IMR-90 (cell line): ENCODE data around the gene MEIOB. TPM values are rescaled to one million over a fixed set of nuclear protein-coding genes. Genes with fewer than 3 reads are reported as not detected.

Source experiments
- ATAC-seq: fragments of 200-7000 bp; cut with Tn5 transposase; 2 replicates; pipeline ENCODE4 v1.9.1; 2020; ENCODE audit warnings: low read depth, mild to moderate bottlenecking, moderate library complexity
- BruUV-seq: library from RNA; stranded (reverse); fragments of 400-500 nt; replicated peaks from 2 replicates; lab custom pipeline; 2021; lab: Mats Ljungman, UMichigan
- CTCF ChIA-PET: fragments of 300-600 bp; formaldehyde crosslinking; extraction: SDS; loops from one replicate; lab custom pipeline; 2021; ENCODE audit warnings: antibody characterized with exemption; lab: Yijun Ruan, JAX
- POLR2A ChIA-PET: fragments of 300-600 bp; sonication (Branson Sonifier 250); formaldehyde crosslinking; loops from one replicate; lab custom pipeline; 2022; ENCODE audit warnings: antibody characterized with exemption; ENCODE audit not compliant: unreplicated experiment; lab: Charles Lee
- DNase-seq: peaks from one replicate; pipeline ENCODE4 v3.0.0; 2013
- H2AFZ ChIP-seq: replicated peaks from 2 replicates; pipeline ENCODE3; 2013; ENCODE audit warnings: low read length, mild to moderate bottlenecking; ENCODE audit not compliant: poor library complexity
- H2AK5ac ChIP-seq: 2 replicates; pipeline ENCODE4 v1.6.1; 2013; ENCODE audit warnings: low read depth, low read length, inconsistent platforms
- H2AK9ac ChIP-seq: replicated peaks from 2 replicates; pipeline ENCODE3; 2013; ENCODE audit warnings: mild to moderate bottlenecking, low read depth, low read length, moderate library complexity; ENCODE audit not compliant: poor library complexity
- H2BK120ac ChIP-seq: 2 replicates; pipeline ENCODE4 v1.6.1; 2013; ENCODE audit warnings: low read depth, low read length, inconsistent platforms
- H2BK15ac ChIP-seq: 3 replicates; pipeline ENCODE4 v1.6.1; 2013; ENCODE audit warnings: low read depth, low read length, inconsistent platforms
- H2BK20ac ChIP-seq: 2 replicates; pipeline ENCODE4 v1.6.1; 2013; ENCODE audit warnings: low read depth, mild to moderate bottlenecking, inconsistent platforms, low read length, moderate library complexity
- H2BK5ac ChIP-seq: 2 replicates; pipeline ENCODE4 v1.6.1; 2013; ENCODE audit warnings: mild to moderate bottlenecking, low read depth, low read length, inconsistent platforms; ENCODE audit not compliant: poor library complexity, severe bottlenecking
- H3K14ac ChIP-seq: replicated peaks from 2 replicates; pipeline ENCODE4 v1.6.1; 2013; ENCODE audit warnings: low read depth, low read length, inconsistent platforms
- H3K18ac ChIP-seq: 2 replicates; pipeline ENCODE4 v1.6.1; 2013; ENCODE audit warnings: low read depth, low read length, control low read depth
- H3K23ac ChIP-seq: 2 replicates; pipeline ENCODE4 v1.6.1; 2013; ENCODE audit warnings: low read depth, low read length, inconsistent platforms
- H3K27ac ChIP-seq: 2 replicates; pipeline ENCODE4 v1.5.1; 2013; ENCODE audit warnings: mild to moderate bottlenecking, control low read depth, low read length; ENCODE audit not compliant: insufficient read depth
- H3K27me3 ChIP-seq: 2 replicates; pipeline ENCODE4 v1.6.1; 2013; ENCODE audit warnings: low read length; ENCODE audit not compliant: control insufficient read depth, insufficient read depth
- H3K36me3 ChIP-seq: 2 replicates; pipeline ENCODE4 v1.6.1; 2013; ENCODE audit warnings: low read length, mixed read lengths; ENCODE audit not compliant: control insufficient read depth, insufficient read depth
- H3K4ac ChIP-seq: 2 replicates; pipeline ENCODE4 v1.6.1; 2013; ENCODE audit warnings: low read depth, low read length, inconsistent platforms
- H3K4me1 ChIP-seq: 2 replicates; pipeline ENCODE4 v1.6.1; 2013; ENCODE audit warnings: low read length, mixed read lengths; ENCODE audit not compliant: control insufficient read depth, insufficient read depth
- H3K4me2 ChIP-seq: 2 replicates; pipeline ENCODE4 v1.6.1; 2013; ENCODE audit warnings: low read depth, mild to moderate bottlenecking, control low read depth, low read length, moderate library complexity
- H3K4me3 ChIP-seq: 2 replicates; pipeline ENCODE4 v1.5.1; 2013; ENCODE audit warnings: low read depth, mild to moderate bottlenecking, control low read depth, low read length, moderate library complexity; ENCODE audit not compliant: insufficient read depth
- H3K56ac ChIP-seq: 2 replicates; pipeline ENCODE4 v1.6.1; 2013; ENCODE audit warnings: low read length, inconsistent platforms; ENCODE audit not compliant: insufficient read depth; ENCODE audit errors: extremely low read depth
- H3K79me1 ChIP-seq, 2 experiments: 2 replicates each; pipeline ENCODE4 v1.6.1; 2013; ENCODE audit warnings: low read length in 2 of 2, inconsistent platforms in 1 of 2, low read depth in 1 of 2
- H3K9ac ChIP-seq: 2 replicates; pipeline ENCODE4 v1.6.1; 2013; ENCODE audit warnings: low read depth, low read length, control low read depth
- H3K9me1 ChIP-seq: 2 replicates; pipeline ENCODE4 v1.6.1; 2013; ENCODE audit warnings: low read length, inconsistent platforms; ENCODE audit not compliant: insufficient read depth
- H3K9me3 ChIP-seq: 2 replicates; pipeline ENCODE4 v1.6.1; 2013; ENCODE audit warnings: low read length; ENCODE audit not compliant: control insufficient read depth, insufficient read depth
- H4K20me1 ChIP-seq: 2 replicates; pipeline ENCODE4 v1.6.1; 2013; ENCODE audit warnings: low read length, inconsistent platforms; ENCODE audit not compliant: insufficient read depth
- H4K5ac ChIP-seq: 2 replicates; pipeline ENCODE4 v1.6.1; 2013; ENCODE audit warnings: mild to moderate bottlenecking, low read depth, low read length, control low read depth
- H4K8ac ChIP-seq, 2 experiments: 2 replicates each; pipeline ENCODE4 v1.6.1; 2013; ENCODE audit warnings: low read depth in 2 of 2, low read length in 2 of 2, control low read depth in 1 of 2, inconsistent platforms in 1 of 2
- H4K91ac ChIP-seq: 2 replicates; pipeline ENCODE4 v1.6.1; 2013; ENCODE audit warnings: low read depth, low read length, inconsistent platforms; ENCODE audit not compliant: insufficient read depth
- BHLHE40 ChIP-seq: fragments of 150-350 bp; IDR thresholded peaks from 2 replicates; pipeline ENCODE4 v1.6.1; 2016; ENCODE audit warnings: mild to moderate bottlenecking, low read depth, low read length
- CEBPB ChIP-seq: IDR thresholded peaks from 2 replicates; pipeline ENCODE4 v1.6.1; 2012; ENCODE audit warnings: low read depth, low read length, improper control_type of control experiment
- CHD1 ChIP-seq: IDR thresholded peaks from 2 replicates; pipeline ENCODE4 v1.6.1; 2012; ENCODE audit warnings: low read depth, low read length, improper control_type of control experiment
- ELK1 ChIP-seq: fragments of 150-350 bp; IDR thresholded peaks from 2 replicates; pipeline ENCODE4 v1.6.1; 2016; ENCODE audit warnings: low read depth, mild to moderate bottlenecking, low read length, moderate library complexity, borderline replicate concordance
- FOS ChIP-seq: fragments of 150-350 bp; IDR thresholded peaks from 2 replicates; pipeline ENCODE4 v1.6.1; 2016; ENCODE audit warnings: low read depth, low read length
- MAFK ChIP-seq: IDR thresholded peaks from 2 replicates; pipeline ENCODE4 v1.6.1; 2012; ENCODE audit warnings: low read depth, low read length, improper control_type of control experiment
- MXI1 ChIP-seq: IDR thresholded peaks from 2 replicates; pipeline ENCODE4 v1.6.1; 2012; ENCODE audit warnings: low read depth, mild to moderate bottlenecking, low read length, moderate library complexity, borderline replicate concordance
- NFE2L2 ChIP-seq: fragments of 150-350 bp; IDR thresholded peaks from 2 replicates; pipeline ENCODE4 v1.6.1; 2016; ENCODE audit warnings: low read depth, mild to moderate bottlenecking, low read length
- POLR2A ChIP-seq: IDR thresholded peaks from 2 replicates; pipeline ENCODE4 v1.6.1; 2012; ENCODE audit warnings: mild to moderate bottlenecking, low read depth, low read length
- RAD21 ChIP-seq: IDR thresholded peaks from 2 replicates; pipeline ENCODE4 v1.6.1; 2012; ENCODE audit warnings: low read length, improper control_type of control experiment
- RCOR1 ChIP-seq: IDR thresholded peaks from 2 replicates; pipeline ENCODE4 v1.6.1; 2012; ENCODE audit warnings: mild to moderate bottlenecking, low read length, improper control_type of control experiment; ENCODE audit not compliant: insufficient replicate concordance
- RFX5 ChIP-seq: IDR thresholded peaks from 2 replicates; pipeline ENCODE4 v1.8.0; 2012; ENCODE audit warnings: low read depth, mild to moderate bottlenecking, low read length, moderate library complexity
- SMC3 ChIP-seq: fragments of 150-350 bp; IDR thresholded peaks from 2 replicates; pipeline ENCODE4 v1.6.1; 2016; ENCODE audit warnings: low read depth, mild to moderate bottlenecking, antibody characterized with exemption, low read length, moderate library complexity
- USF2 ChIP-seq: fragments of 150-350 bp; IDR thresholded peaks from 2 replicates; pipeline ENCODE4 v1.6.1; 2017; ENCODE audit warnings: mild to moderate bottlenecking, antibody characterized with exemption, low read length, low read depth
- WGBS, 2 experiments: methylation state at CpG; one replicate each; pipeline versions ENCODE4 v1.1.5 to v1.1.7; 2013; ENCODE audit warnings: missing lambda C conversion rate in 2 of 2; ENCODE audit not compliant: insufficient read length in 1 of 2; ENCODE audit errors: extremely low coverage in 2 of 2; 5-methylcytosine and 5-hydroxymethylcytosine counted together
- dilution Hi-C: fragments of 300-500 bp; cut with HindIII; formaldehyde crosslinking; loops from one replicate; pipeline ENCODE4 v1.14.3; 2018; ENCODE audit warnings: low sequenced_read_pairs; ENCODE audit not compliant: unreplicated experiment
- in situ Hi-C: fragments of 300-500 bp; cut with MboI; formaldehyde crosslinking; loops from 3 replicates; pipeline ENCODE4 v1.14.3; 2019; ENCODE audit warnings: low sequenced_read_pairs, inconsistent platforms, mixed read lengths
- intact Hi-C: fragments of 100-400 bp; cut with micrococcal nuclease; formaldehyde crosslinking; loops from 2 replicates; pipeline ENCODE4 v1.10.0; 2022
- polyA plus RNA-seq, 3 experiments: library from polyadenylated mRNA; depleted of rRNA; stranded (reverse); fragments of >200 nt; gene quantifications; 2 replicates each; pipeline ENCODE4 v1.2.3, GENCODE V29; 2012; ENCODE audit warnings: low replicate concordance in 1 of 3
- total RNA-seq: library from RNA; depleted of rRNA; stranded (reverse); fragments of >200 nt; gene quantifications from 2 replicates; pipeline ENCODE4 v1.2.3, GENCODE V29; 2012
- TF ChIP-seq, protein P1 (sequence below): conservative IDR thresholded peaks from 2 replicates; pipeline ENCODE4 v1.5.1; 2012; ENCODE audit warnings: mild to moderate bottlenecking, low read depth, low read length, improper control_type of control experiment

The MEIOB gene
- total and polyA plus RNA-seq, 2 of the 4 experiments (the other 2 are of a cell fraction), result 0.14 TPM; not detected in 1

- no peak overlapping the region for H2AK9ac ChIP-seq
- no peak overlapping the region for H3K9ac ChIP-seq
- H3K4me2 ChIP-seq, result no peak overlapping the region
- no peak for ATAC-seq
- no peak overlapping the region for H2AFZ ChIP-seq
- H3K27ac ChIP-seq, result no peak overlapping the region
- no peak overlapping the region for H4K5ac ChIP-seq
- WGBS, 2 experiments, result 72% methylated on average over 5 of the region's 19 CpGs; no CpG with 5 or more reads in 1 of the 2 experiments
- no peak overlapping the region for H2AK5ac ChIP-seq
- H3K56ac ChIP-seq, result no peak overlapping the region
- peaks cover 10 to 40% of the 10 kb centered on the region in 2 experiments for H3K79me1 ChIP-seq
- no peaks in the 10 kb centered on the region for H3K9me3 ChIP-seq
- intact Hi-C loops, result no loop called here
- no peak overlapping the region for H2BK5ac ChIP-seq
- H3K4me3 ChIP-seq, result no peak overlapping the region
- H3K36me3 ChIP-seq, result peaks cover 8% of the 10 kb centered on the region
- no peak overlapping the region for H4K91ac ChIP-seq
- no peak for DNase-seq
- H3K4me1 ChIP-seq, result peaks cover 2% of the 10 kb centered on the region; the same call in 1 of the 2 replicates
- H2BK15ac ChIP-seq, result no peak overlapping the region
- no peak overlapping the region for H3K18ac ChIP-seq
- H2BK120ac ChIP-seq, result no peak overlapping the region
- peaks cover 15% of the 10 kb centered on the region; the same call in 1 of the 2 replicates for H4K20me1 ChIP-seq
- in situ Hi-C loops, result no loop called here
- no TSS peak for BruUV-seq
- H3K9me1 ChIP-seq, result peaks cover 11% of the 10 kb centered on the region
- ChIA-PET POLR2A (no interaction called here), CTCF (no interaction called here)
- no peaks in the 10 kb centered on the region for H3K27me3 ChIP-seq
- H3K23ac ChIP-seq, result no peak overlapping the region
- no peak overlapping the region for H3K14ac ChIP-seq
- no peak overlapping the region for H3K4ac ChIP-seq
- H2BK20ac ChIP-seq, result no peak overlapping the region
- no peak overlapping the region for H4K8ac ChIP-seq
- dilution Hi-C loops, result no loop called here
- no peak for TF ChIP-seq USF2
- no peak for TF ChIP-seq RAD21
- no peak for TF ChIP-seq FOS
- no peak for TF ChIP-seq CHD1
- TF ChIP-seq, protein P1, sequence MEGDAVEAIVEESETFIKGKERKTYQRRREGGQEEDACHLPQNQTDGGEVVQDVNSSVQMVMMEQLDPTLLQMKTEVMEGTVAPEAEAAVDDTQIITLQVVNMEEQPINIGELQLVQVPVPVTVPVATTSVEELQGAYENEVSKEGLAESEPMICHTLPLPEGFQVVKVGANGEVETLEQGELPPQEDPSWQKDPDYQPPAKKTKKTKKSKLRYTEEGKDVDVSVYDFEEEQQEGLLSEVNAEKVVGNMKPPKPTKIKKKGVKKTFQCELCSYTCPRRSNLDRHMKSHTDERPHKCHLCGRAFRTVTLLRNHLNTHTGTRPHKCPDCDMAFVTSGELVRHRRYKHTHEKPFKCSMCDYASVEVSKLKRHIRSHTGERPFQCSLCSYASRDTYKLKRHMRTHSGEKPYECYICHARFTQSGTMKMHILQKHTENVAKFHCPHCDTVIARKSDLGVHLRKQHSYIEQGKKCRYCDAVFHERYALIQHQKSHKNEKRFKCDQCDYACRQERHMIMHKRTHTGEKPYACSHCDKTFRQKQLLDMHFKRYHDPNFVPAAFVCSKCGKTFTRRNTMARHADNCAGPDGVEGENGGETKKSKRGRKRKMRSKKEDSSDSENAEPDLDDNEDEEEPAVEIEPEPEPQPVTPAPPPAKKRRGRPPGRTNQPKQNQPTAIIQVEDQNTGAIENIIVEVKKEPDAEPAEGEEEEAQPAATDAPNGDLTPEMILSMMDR, result no peak
- no peak for TF ChIP-seq BHLHE40
- no peak for TF ChIP-seq NFE2L2
- no peak for TF ChIP-seq RCOR1
- TF ChIP-seq MAFK, result no peak
- TF ChIP-seq SMC3, result no peak
- TF ChIP-seq CEBPB, result no peak
- no peak for TF ChIP-seq MXI1
- no peak for TF ChIP-seq POLR2A
- no peak for TF ChIP-seq RFX5
- TF ChIP-seq ELK1, result no peak
These were observed 40.5 kb downstream of the MEIOB start for GRCh38 chr16:1831186-1832075.
